ENCODE measurements around the gene HS3ST3B1. TPM values are rescaled to one million over a fixed set of nuclear protein-coding genes. Genes with fewer than 3 reads are reported as not detected.

Gene HS3ST3B1
- total RNA-seq, 4 donors from 2014 or later = 4.3 to 30.1 (median 15.5) TPM

DNA sequence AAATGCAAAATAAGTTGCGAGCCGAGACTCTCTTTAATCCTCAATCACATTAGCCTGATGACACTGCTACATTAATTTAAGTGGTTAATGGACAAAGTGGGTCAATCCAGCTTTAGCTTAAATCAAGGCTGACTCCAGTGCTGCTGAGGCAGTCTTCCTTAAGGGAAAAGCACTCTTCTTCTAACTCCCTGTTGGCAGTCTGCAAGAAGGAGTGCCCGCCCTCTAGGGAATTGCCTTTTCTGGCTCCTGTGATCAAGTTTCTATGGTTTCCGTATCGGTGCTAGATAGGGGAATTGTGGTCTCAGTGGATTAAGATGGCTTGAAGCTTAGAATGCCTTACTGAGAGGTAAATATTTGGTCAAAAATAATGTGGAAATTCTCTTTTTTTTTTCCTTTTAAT lies 41.0 kb downstream of the HS3ST3B1 start:
- H3K4me3 ChIP-seq (ENCODE audit: low read depth, poor library complexity, severe bottlenecking) = no peak overlapping the region
- intact Hi-C loops (cut with DNase I; ENCODE audit: low total_unique reads) = no loop called here
- WGBS, 2 donors = 46 to 56% methylated on average over 5 of the region's 5 CpGs
- no peak for DNase-seq (ENCODE audit: low spot score in 2 of 2)
- no peak for TF ChIP-seq CTCF (IDR thresholded peaks at IDR 0.05)
- no peak for TF ChIP-seq POLR2A (IDR thresholded peaks at IDR 0.05)

DNA sequence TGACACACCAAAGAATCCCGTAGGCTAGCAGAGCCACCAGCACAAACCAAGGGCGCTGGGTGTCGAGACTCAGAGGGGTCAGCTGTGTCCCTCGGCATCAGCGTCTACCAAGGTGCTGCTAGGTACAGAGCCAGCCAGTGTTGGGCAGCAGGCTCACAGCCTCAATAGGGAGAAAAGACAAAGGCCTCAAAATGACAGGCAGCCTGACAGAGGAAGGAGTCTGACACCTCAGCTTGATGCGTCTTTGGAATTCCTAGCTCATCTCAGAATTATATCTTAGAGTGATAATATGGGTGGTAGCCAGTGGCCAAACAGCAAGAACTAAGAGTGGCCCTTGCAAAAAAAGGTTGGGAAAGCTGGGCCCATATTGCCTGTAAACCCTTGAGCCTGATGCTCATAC lies 45.9 kb downstream of the HS3ST3B1 start:
- 82 to 83% methylated on average over 6 of the region's 6 CpGs for WGBS, 2 donors

DNA sequence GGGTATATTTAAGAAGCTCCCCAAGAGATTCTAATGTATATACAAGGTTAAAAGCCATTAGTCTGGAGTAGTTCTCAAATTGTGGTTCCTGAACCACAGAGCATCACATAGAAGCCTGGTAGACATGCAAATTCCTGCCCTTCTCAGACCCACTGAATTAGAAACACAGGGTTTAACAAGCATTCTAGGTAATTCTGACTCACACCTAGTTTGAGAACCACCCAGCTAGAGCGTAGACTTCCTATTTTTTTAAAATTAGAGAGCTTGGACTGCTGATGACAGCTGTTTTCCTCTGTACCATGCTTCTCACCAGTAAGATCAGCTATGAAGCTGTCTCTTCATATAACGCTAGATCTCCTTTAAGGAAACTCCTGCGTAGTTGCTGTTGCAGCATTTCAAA lies 50.6 kb downstream of the HS3ST3B1 start:
- no peak overlapping the region for H3K4me3 ChIP-seq (ENCODE audit: low read depth, poor library complexity, severe bottlenecking)
- 88 to 91% methylated on average over 3 of the region's 3 CpGs for WGBS, 2 donors
- intact Hi-C loops (cut with DNase I; ENCODE audit: low total_unique reads) = no loop called here
- no peak for DNase-seq (ENCODE audit: low spot score in 2 of 2)
- TF ChIP-seq CTCF (IDR thresholded peaks at IDR 0.05) = no peak
- no peak for TF ChIP-seq POLR2A (IDR thresholded peaks at IDR 0.05)

More for the DNA sequence above, 45.9 kb downstream of the HS3ST3B1 start:
- intact Hi-C loops (cut with DNase I; ENCODE audit: low total_unique reads) = no loop called here
- no peak overlapping the region for H3K4me3 ChIP-seq (ENCODE audit: low read depth, poor library complexity, severe bottlenecking)
- DNase-seq (ENCODE audit: low spot score in 2 of 2) = peak in 1 of 2 donors; percentile 58
- TF ChIP-seq POLR2A (IDR thresholded peaks at IDR 0.05) (no peak), CTCF (IDR thresholded peaks at IDR 0.05) (no peak)

DNA sequence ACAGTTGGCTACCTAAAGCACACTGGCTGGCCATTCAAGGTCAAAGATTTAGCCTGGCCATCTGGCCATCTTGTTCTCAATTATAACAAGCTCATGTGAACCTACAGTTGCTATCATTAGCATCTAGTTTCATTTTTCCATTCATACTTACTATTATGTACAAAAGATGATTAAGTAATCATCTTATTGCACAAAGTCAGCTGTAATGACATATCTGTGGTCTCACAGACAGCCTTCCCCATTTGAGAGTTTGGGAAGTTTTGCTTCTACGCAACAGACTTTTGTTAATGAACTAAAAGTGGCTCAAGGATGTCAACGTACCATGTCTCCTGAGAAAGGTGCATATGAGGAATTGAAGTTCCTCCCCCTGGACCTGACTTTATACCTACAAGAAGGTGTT lies 51.3 kb downstream of the HS3ST3B1 start:
- DNase-seq (ENCODE audit: low spot score in 2 of 2) = no peak
- intact Hi-C loops (cut with DNase I; ENCODE audit: low total_unique reads) = no loop called here
- no peak overlapping the region for H3K4me3 ChIP-seq (ENCODE audit: low read depth, poor library complexity, severe bottlenecking)
- WGBS, 2 donors = 81 to 85% methylated on average over 2 of the region's 2 CpGs
- no peak for TF ChIP-seq POLR2A (IDR thresholded peaks at IDR 0.05)
- TF ChIP-seq CTCF (IDR thresholded peaks at IDR 0.05) = no peak

- no peak for DNase-seq (ENCODE audit: low spot score in 2 of 2)
Observed at GRCh38 chr17:14353861-14354474, 53.1 kb downstream of the HS3ST3B1 start.

More at GRCh38 chr17:14353861-14354474, 53.1 kb downstream of the HS3ST3B1 start:
- intact Hi-C loops (cut with DNase I; ENCODE audit: low total_unique reads) = no loop called here
- TF ChIP-seq CTCF (IDR thresholded peaks at IDR 0.05) (no peak), POLR2A (IDR thresholded peaks at IDR 0.05) (no peak)
- no peak overlapping the region for H3K4me3 ChIP-seq (ENCODE audit: low read depth, poor library complexity, severe bottlenecking)
- WGBS, 2 donors = 67 to 73% methylated on average over 5 of the region's 5 CpGs
